Gastrocnemius medialis (tissue), 4 donors: ENCODE data around the gene MMEL1.

Source experiments
- CTCF ChIP-seq, 5 experiments: fragments of 450-650 bp in 3 of 5; fragments of 200-600 bp in 2 of 5; sonication (generic) in 2 of 5; IDR thresholded peaks in 4 of 5; conservative IDR thresholded peaks in 1 of 5; 1 replicate in 4 of 5; 2 replicates in 1 of 5; pipeline ENCODE4 v1.5.1; 2016 to 2019; ENCODE audit warnings: antibody characterized with exemption in 5 of 5, mild to moderate bottlenecking in 3 of 5, moderate library complexity in 3 of 5
- POLR2A ChIP-seq, 2 donors: fragments of 450-650 bp; IDR thresholded peaks; one replicate each; pipeline ENCODE4 v1.6.1; 2017; ENCODE audit warnings: antibody characterized with exemption in 2 of 2, mild to moderate bottlenecking in 2 of 2, moderate library complexity in 2 of 2

GRCh38 chr1:2641381-2642130 is 8.7 kb upstream of the MMEL1 start:
- TF ChIP-seq CTCF (IDR thresholded peaks at IDR 0.05 in 4 of 5, conservative IDR thresholded peaks at IDR 0.05 in 1 of 5) (no peak), POLR2A (IDR thresholded peaks at IDR 0.05) (no peak)
